Activated CD4-positive, CD25-positive, alpha-beta regulatory T cell (primary cell): ENCODE results near the gene PDE3A.

Experiments used
- DNase-seq, 4 experiments: peaks; one replicate each; lab custom pipeline; 2025; lab: John Stamatoyannopoulos, UW

Gene PDE3A

GRCh38 chr12:20458011-20458410 is 89.7 kb downstream of the PDE3A start:
- no peak for DNase-seq

DNA sequence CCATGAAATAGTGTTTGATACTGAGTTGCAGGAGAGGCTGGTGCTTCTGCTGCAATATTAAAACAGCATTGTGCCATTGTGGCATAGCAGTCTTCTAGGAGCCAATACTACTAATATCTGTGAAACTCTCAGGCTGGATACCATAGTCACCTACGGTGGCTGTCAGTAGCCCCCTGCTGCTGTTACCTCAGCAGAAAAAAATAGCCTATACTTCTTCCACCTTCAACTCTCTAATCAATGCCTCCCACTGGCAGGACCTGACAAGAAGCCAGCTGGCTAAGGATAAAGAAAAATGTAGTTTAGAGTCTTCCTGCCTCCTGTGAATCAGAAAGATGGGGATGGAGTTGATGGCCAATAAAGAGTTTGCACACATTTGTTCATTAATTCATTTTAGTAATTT is 91.6 kb downstream of the PDE3A start:
- no peak for DNase-seq

DNA sequence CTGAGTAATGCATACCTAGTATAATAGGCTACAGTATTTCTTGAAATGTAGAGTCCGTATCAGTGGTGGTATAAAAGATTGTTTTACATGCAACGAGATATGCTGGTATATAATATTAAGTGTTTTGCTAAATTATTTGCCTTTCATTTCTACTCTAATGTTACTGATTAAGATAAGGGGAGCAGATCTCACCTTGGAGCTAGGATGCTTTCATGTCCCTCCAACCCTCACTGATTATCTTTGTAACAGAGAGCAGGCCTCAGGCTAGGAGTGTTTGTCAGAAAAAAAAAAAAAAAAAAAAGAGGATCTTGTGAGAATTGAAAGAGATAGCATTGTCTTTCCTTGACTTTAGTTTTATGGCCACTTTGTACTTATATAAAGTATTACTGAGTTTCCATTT is 92.6 kb downstream of the PDE3A start:
- DNase-seq, result no peak

DNA sequence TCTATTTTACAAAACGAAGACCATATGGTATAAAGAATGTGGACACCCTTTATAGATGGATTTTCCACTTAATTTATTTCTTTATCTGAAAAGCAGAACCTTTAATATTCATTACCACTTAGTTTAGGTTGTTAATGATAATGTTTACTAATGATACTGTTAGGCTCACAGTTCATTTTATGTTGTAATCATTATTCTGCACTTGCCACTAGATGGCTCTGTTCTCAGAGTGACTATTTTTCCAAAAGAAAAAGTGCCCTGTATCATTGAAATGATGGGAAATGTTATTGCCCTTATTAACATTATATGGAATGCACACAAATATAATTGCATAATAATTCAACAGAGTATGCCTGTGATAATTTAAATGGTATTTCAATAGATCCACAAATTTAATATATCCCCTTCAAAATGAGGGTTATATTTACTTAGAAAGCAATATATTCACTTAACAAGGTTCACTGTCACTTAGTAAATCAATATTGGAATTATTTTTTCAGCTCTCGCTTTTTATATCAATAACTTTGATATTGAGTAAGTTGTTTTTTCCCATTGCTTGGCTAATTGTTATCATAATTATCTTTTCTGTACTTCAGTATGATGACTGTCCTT is 95.7 kb downstream of the PDE3A start:
- DNase-seq, result no peak

DNA sequence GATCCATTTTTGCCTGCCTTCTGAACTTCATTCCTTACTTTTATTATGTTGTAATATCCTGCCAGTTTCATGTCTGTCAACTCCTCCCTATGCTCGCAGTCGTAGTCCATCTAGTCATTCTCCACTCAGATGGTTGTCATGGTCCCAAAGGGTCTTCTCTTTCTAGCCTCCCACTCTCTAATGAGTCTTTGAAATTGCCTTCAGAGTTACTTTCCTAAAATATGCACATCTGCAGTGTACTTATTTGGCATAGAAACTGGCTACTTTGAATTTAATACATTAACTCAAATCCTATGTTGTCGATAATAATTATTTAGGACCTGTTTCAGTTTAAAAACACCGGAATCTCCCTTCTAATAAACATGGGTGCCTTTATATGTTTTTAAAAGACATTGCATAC is 101.0 kb downstream of the PDE3A start:
- DNase-seq, result no peak

- DNase-seq, result no peak
Observed at GRCh38 chr12:20469756-20470155, 101.4 kb downstream of the PDE3A start.

GRCh38 chr12:20472102-20472782 is 103.9 kb downstream of the PDE3A start:
- no peak for DNase-seq

DNA sequence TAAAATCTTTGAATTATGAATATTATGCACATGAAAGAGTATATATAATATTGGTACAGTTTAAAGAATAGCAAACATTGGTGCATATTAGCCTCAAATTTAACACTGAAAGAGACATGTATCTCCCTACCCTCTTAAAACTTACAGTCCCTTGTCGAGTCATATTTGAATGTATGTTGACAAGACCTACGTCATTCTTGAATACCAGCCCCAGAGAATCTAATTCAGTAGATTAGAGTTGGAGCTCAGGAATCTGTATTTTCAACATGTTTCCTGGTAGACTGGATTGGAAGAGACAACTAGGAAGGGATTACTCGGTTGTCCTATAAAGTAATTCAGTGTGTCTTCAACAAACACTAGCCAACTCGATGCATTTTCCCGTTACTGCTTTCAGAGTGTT is 104.8 kb downstream of the PDE3A start:
- DNase-seq, result no peak

- DNase-seq, result no peak
Observed at GRCh38 chr12:20474016-20474415, 105.7 kb downstream of the PDE3A start.

DNA sequence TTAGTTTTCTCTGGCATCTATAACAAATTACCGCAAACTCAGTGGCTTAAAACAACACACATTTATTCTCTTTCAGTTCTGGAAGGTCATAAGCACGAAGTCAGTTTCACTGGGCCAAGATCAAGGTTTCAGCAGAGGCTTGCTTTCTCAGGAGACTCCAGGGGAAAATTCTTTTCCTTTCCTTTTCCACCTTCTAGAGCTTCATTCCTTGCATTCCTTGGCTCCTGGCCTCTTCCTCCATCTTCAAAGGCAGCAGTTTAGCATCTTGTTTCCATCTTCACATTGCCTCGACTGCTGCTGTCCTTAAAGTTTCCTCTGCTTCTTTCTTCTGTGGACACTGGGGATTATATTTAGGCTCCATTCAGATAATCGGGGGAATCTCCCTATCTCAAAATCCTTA is 106.1 kb downstream of the PDE3A start:
- DNase-seq, result no peak

GRCh38 chr12:20475542-20475941 is 107.2 kb downstream of the PDE3A start:
- DNase-seq, result no peak

GRCh38 chr12:20476551-20476950 is 108.2 kb downstream of the PDE3A start:
- no peak for DNase-seq

- DNase-seq, result no peak
Observed at GRCh38 chr12:20477255-20477654, 108.9 kb downstream of the PDE3A start.

DNA sequence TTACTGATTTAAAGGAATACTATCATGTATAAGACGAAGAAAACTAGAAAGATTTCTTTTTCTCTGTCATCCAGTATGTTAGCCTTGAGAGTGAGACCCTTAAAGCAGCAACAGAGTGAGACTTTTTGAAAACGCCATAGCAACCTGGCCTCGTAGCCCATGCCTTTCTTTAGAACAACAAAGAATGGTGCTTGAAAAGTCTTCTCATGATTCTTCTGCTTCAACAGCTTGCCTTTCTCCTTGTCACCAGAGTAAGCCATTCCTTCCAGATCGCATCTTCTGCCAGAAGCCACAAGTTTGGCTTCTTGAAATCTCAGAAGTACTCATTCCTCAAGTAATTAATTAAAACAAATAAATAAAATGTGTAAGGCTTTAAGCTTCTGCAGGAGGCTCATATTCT is 109.3 kb downstream of the PDE3A start:
- no peak for DNase-seq

- DNase-seq, result no peak
Observed at GRCh38 chr12:20482491-20483054, 114.2 kb downstream of the PDE3A start.

DNA sequence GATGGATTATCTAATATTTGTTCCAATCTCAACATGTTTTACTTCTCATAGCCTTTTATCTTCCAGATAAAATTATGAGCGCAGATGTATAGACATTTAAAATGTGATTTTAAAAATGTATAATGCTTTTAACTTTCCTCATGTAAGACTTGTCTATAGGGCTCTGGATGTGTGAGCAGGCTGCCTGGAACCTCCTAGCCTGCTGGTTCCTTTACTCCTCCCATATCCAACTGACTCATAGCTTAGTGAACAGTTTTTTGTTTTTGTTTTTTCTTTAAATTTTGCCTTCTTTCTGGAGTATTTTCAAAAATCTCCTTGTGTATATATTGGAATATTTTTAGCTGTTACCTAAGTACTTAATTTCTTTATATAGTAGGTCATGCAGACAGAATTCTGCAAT is 115.4 kb downstream of the PDE3A start:
- DNase-seq, result no peak

DNA sequence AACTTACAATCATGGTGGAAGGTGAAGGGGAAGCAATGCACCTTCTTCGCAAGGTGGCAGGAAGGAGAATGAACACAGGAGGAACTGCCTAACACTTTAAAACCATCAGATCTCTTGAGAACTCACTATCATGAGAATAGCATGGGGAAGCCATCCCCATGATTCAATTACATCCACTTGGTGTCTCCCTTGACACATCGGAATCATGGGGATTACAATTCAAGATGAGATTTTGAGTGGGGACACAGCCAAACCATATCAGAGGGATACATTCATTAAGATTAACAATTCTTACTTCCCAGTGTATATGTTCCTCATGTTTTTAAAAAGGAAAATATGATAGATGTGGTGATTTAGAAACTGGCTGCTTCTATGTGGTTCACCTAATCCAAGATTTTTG is 117.9 kb downstream of the PDE3A start:
- no peak for DNase-seq

DNA sequence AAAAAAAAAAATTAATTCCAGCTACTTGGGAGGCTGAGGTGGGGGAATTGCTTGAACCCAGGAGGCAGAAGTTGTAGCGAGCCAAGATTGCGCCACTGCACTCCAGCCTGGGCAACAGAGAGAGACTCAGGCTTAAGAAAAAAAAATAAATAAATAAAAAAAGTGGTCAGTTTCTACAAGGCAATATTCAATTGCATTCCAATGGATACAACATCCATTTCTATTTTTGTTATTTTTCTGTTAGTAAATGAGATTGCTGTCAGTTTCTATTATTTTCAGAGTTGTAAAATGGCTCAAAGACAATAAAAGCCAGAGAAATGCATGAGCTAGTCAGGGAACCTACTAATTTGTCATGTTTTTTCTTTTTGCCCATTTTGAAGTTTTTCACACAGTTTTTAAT is 119.2 kb downstream of the PDE3A start:
- no peak for DNase-seq

DNA sequence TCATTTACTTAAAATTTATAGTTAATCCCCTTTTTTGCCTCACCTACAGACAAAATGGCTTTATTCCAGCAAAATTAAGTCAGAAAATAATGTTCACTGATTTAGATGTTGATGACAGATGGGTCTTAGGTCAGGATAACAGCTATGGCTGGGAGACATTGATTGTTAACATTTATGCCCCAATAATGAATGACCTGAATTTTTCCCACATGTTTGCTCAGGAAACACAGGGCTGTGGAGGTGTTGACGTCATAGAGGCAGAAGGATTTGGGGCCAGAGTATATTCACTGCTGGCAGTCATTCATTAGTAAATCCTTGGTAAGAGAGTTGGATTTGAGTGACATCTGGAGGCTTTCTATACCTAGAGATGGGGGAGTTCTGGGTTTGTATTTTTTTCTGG is 121.3 kb downstream of the PDE3A start:
- no peak for DNase-seq

DNA sequence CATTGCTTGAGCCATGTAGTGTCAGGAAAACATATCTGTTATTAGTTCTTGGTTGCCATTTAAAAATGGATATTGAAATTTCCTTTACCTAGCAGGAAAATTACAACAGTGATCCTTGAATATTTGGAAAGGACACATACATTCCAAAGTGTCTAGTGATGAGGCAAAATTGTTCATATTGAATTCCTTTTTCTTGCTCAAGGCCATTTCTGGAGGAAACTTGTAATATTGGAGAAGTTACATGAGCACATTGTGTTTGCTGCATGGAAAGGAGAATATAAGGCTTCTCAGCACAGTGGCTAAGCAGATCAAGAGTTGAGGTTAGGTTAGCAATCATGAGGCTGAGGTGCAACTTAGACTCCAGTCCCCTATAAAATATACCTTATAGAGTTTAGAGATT is 121.9 kb downstream of the PDE3A start:
- DNase-seq, result no peak

GRCh38 chr12:20491290-20491689 is 123.0 kb downstream of the PDE3A start:
- no peak for DNase-seq

DNA sequence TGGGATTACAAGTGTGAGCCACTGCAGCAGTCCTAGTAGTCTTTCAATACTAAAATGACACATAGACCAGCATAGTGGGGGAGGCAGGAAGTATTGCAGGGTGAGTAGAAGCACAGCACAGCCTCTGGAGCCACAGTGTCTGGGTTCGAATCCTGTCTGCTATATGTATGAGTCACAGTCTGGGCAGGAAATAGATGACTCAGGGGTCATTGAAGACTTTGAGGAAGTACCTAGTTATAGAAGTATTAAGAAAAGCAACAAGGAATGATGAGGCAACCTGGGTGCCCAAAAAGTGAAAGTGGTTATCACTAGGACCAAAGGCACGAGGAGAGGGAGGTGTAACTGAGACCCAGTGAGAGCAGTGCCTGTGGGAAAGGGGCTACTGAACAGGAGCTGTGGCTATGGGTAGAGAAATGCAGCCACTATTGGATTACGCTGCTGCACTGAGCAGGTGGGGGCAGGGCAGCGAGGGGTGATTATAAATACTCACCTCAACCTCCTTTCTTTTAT is 124.0 kb downstream of the PDE3A start:
- no peak for DNase-seq

DNA sequence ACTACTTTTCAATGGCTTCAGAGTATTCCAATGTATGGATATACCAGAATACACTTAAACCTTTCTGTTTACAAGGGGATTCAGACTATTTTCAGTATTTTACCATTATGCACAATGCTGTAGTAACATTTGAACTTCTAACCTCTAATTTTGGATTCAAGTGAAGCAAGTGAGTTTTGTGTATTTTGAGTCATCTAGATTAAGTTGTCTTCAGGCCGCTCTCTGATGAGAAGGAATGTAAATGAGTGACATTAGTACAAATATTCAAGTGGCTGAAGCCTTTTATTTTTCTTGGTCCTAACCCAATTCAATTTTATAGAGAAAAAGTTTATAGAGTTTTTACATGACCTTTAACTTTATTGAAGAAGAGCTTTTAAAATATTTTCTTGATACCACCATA is 125.6 kb downstream of the PDE3A start:
- no peak for DNase-seq

- no peak for DNase-seq
Observed at GRCh38 chr12:20494851-20495250, 126.5 kb downstream of the PDE3A start.
